Mesenchymal stem cell (in vitro differentiated cells and primary cell): Measurements from ENCODE around the gene RBMS1.

Source experiments
- DNase-seq: peaks from one replicate; pipeline ENCODE4 v3.0.0-alpha.2; 2013
- H2AFZ ChIP-seq: one replicate; pipeline ENCODE4 v1.6.1; 2013; ENCODE audit warnings: low read depth, mild to moderate bottlenecking, control low read depth, inconsistent platforms, low read length, moderate library complexity
- H2AK5ac ChIP-seq: 2 replicates; pipeline ENCODE4 v1.6.1; 2013; ENCODE audit warnings: low read length, moderate library complexity, mild to moderate bottlenecking, inconsistent platforms; ENCODE audit not compliant: severe bottlenecking
- H2BK120ac ChIP-seq: one replicate; pipeline ENCODE4 v1.6.1; 2013; ENCODE audit warnings: low read depth, mild to moderate bottlenecking, inconsistent platforms, low read length, moderate library complexity
- H2BK12ac ChIP-seq, 2 experiments: one replicate each; pipeline ENCODE4 v1.6.1; 2013; ENCODE audit warnings: inconsistent platforms in 2 of 2, low read length in 2 of 2, mild to moderate bottlenecking in 2 of 2, moderate library complexity in 2 of 2, control low read depth in 1 of 2
- H2BK15ac ChIP-seq: one replicate; pipeline ENCODE4 v1.6.1; 2013; ENCODE audit warnings: mild to moderate bottlenecking, low read depth, inconsistent platforms; ENCODE audit not compliant: poor library complexity, severe bottlenecking
- H2BK5ac ChIP-seq: 2 replicates; pipeline ENCODE4 v1.6.1; 2013; ENCODE audit warnings: low read depth, mild to moderate bottlenecking, low read length, control low read depth, inconsistent platforms; ENCODE audit not compliant: poor library complexity, severe bottlenecking
- H3K14ac ChIP-seq, 2 experiments: one replicate each; pipeline ENCODE4 v1.6.1; 2013; ENCODE audit warnings: inconsistent platforms in 2 of 2, low read length in 2 of 2, control low read depth in 1 of 2, mild to moderate bottlenecking in 1 of 2, moderate library complexity in 1 of 2
- H3K18ac ChIP-seq, 2 experiments: one replicate each; pipeline ENCODE4 v1.6.1; 2013; ENCODE audit warnings: inconsistent platforms in 2 of 2, low read length in 2 of 2, control low read depth in 1 of 2, low read depth in 1 of 2, mild to moderate bottlenecking in 1 of 2
- H3K23ac ChIP-seq, 2 experiments: one replicate each; pipeline ENCODE4 v1.6.1; 2013; ENCODE audit warnings: inconsistent platforms in 2 of 2, low read length in 2 of 2, mild to moderate bottlenecking in 2 of 2, moderate library complexity in 2 of 2, control low read depth in 1 of 2
- H3K27ac ChIP-seq: 2 replicates; pipeline ENCODE4 v1.5.1; 2013; ENCODE audit warnings: mild to moderate bottlenecking, moderate library complexity, low read length, control low read depth, inconsistent platforms; ENCODE audit not compliant: poor library complexity, severe bottlenecking
- H3K27me3 ChIP-seq, 2 experiments: 2 replicates each; pipeline versions ENCODE4 v1.6.1 to v1.7.0; 2013; ENCODE audit warnings: low read length in 2 of 2, mild to moderate bottlenecking in 2 of 2, moderate library complexity in 2 of 2, control low read depth in 1 of 2, inconsistent platforms in 1 of 2; ENCODE audit not compliant: control insufficient read depth in 1 of 2, insufficient read depth in 1 of 2
- H3K36me3 ChIP-seq, 2 experiments: 2 replicates each; pipeline versions ENCODE4 v1.6.1 to v1.7.0; 2013; ENCODE audit warnings: low read length in 2 of 2, control low read depth in 1 of 2, inconsistent platforms in 1 of 2, low read depth in 1 of 2, mild to moderate bottlenecking in 1 of 2; ENCODE audit not compliant: insufficient read depth in 2 of 2, control insufficient read depth in 1 of 2
- H3K4ac ChIP-seq, 2 experiments: one replicate each; pipeline ENCODE4 v1.6.1; 2013; ENCODE audit warnings: inconsistent platforms in 2 of 2, low read length in 2 of 2, mild to moderate bottlenecking in 2 of 2, moderate library complexity in 2 of 2, control low read depth in 1 of 2, low read depth in 1 of 2
- H3K4me1 ChIP-seq: 2 replicates; pipeline ENCODE4 v1.6.1; 2013; ENCODE audit warnings: low read depth, low read length, control low read depth; ENCODE audit not compliant: control insufficient read depth, insufficient read depth
- H3K4me2 ChIP-seq: 2 replicates; pipeline ENCODE4 v1.6.1; 2013; ENCODE audit warnings: low read length, mild to moderate bottlenecking, inconsistent platforms; ENCODE audit not compliant: poor library complexity, severe bottlenecking
- H3K4me3 ChIP-seq, 2 experiments: 2 replicates each; pipeline versions ENCODE4 v1.5.1 to v1.7.0; 2013; ENCODE audit warnings: low read length in 2 of 2, mild to moderate bottlenecking in 2 of 2, control low read depth in 1 of 2, low read depth in 1 of 2; ENCODE audit not compliant: insufficient read depth in 1 of 2
- H3K79me1 ChIP-seq: replicated peaks from 2 replicates; pipeline ENCODE4 v1.6.1; 2013; ENCODE audit warnings: mild to moderate bottlenecking, control low read depth, low read length, inconsistent platforms; ENCODE audit not compliant: poor library complexity, severe bottlenecking
- H3K9ac ChIP-seq: 2 replicates; pipeline ENCODE4 v1.7.0; 2013; ENCODE audit warnings: mild to moderate bottlenecking, low read length, moderate library complexity
- H3K9me3 ChIP-seq: 2 replicates; pipeline ENCODE4 v1.7.0; 2013; ENCODE audit warnings: mild to moderate bottlenecking, low read length; ENCODE audit not compliant: control insufficient read depth
- H4K8ac ChIP-seq: one replicate; pipeline ENCODE4 v1.6.1; 2013; ENCODE audit warnings: inconsistent platforms, mild to moderate bottlenecking, low read length, moderate library complexity
- H4K91ac ChIP-seq: one replicate; pipeline ENCODE4 v1.6.1; 2013; ENCODE audit warnings: mild to moderate bottlenecking, low read length, inconsistent platforms
- WGBS: methylation state at CpG from one replicate; pipeline ENCODE4 v1.1.7; 2013; ENCODE audit warnings: mixed read lengths; 5-methylcytosine and 5-hydroxymethylcytosine counted together

Gene RBMS1

DNA sequence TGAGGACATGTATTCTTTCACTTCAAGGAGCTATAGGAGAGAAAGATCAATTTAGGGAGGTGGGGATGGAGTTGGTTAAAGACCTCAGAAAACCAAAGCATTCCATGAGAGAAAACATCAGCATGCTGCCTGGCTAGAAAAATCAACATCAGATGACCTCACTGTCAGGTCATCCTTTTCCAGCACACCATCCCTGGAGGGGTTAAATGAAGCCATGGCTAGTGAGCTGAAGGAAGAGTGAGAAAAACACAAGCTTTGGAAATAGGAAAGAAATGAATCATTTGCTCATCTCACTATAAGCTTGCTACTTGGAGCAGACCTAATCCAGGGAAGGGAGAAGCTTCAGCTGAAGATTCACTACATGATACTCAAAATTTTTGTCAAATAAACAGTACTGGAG lies 184.0 kb downstream of the RBMS1 start:
- H3K4ac ChIP-seq, result no peak overlapping the region
- H3K18ac ChIP-seq, result no peak overlapping the region
- H3K14ac ChIP-seq, result no peak overlapping the region
- H3K27me3 ChIP-seq, result no peaks in the 10 kb centered on the region
- DNase-seq, result peak; percentile 45
- H2BK120ac ChIP-seq, result no peak overlapping the region
- peak overlapping the region; percentile 88 for H3K9ac ChIP-seq
- H3K36me3 ChIP-seq, result peaks cover 0 to 80% of the 10 kb centered on the region in 2 experiments
- H4K8ac ChIP-seq, result no peak overlapping the region
- H2BK15ac ChIP-seq, result no peak overlapping the region
- peak overlapping the region in 1 of 2 experiments; percentile 2 for H3K4me3 ChIP-seq
- peaks cover 4% of the 10 kb centered on the region for H3K4me1 ChIP-seq
- peaks cover 10% of the 10 kb centered on the region for H3K79me1 ChIP-seq
- no peak overlapping the region for H2BK5ac ChIP-seq
- peak overlapping the region; percentile 62 for H3K27ac ChIP-seq
- H3K23ac ChIP-seq, result no peak overlapping the region
- no peak overlapping the region for H3K4me2 ChIP-seq
- H2AFZ ChIP-seq, result no peak overlapping the region
- no peak overlapping the region for H4K91ac ChIP-seq
- no peak overlapping the region for H2AK5ac ChIP-seq
- H2BK12ac ChIP-seq, result no peak overlapping the region
- no peaks in the 10 kb centered on the region for H3K9me3 ChIP-seq

DNA sequence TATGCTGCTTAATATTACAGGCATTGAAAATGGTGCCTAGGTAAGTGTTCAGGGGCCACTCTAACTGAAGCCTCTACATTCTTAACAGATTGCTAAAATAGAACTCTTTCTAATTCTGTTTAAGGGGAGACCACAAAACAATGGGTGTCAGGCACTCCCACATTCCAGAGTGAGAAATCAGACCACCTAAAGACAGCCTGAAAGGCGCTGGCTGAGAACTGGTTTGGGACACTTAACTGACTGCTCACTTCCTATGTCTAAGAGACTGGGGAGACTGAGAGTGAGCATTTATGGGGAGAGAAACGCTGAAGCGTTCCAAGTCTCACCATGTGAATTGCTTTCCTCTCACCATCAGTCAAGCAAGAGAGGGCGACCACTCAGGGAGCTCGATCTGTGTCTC lies 184.7 kb downstream of the RBMS1 start:
- Histone ChIP-seq H2BK120ac (no peak overlapping the region), H3K27ac (peak overlapping the region; percentile 62), H3K4ac (no peak overlapping the region), H2AFZ (no peak overlapping the region), H3K27me3 (no peaks in the 10 kb centered on the region), H3K36me3 (peaks cover 0 to 80% of the 10 kb centered on the region in 2 experiments), H2BK12ac (no peak overlapping the region), H4K91ac (no peak overlapping the region), H3K9ac (peak overlapping the region; percentile 88), H3K9me3 (no peaks in the 10 kb centered on the region), H4K8ac (no peak overlapping the region), H3K23ac (no peak overlapping the region), H3K14ac (no peak overlapping the region), H3K4me3 (peak overlapping the region in 1 of 2 experiments; percentile 2), H3K18ac (no peak overlapping the region), H3K4me1 (peaks cover 4% of the 10 kb centered on the region), H3K4me2 (no peak overlapping the region), H3K79me1 (peaks cover 10% of the 10 kb centered on the region), H2BK5ac (no peak overlapping the region), H2BK15ac (no peak overlapping the region), H2AK5ac (no peak overlapping the region)
- peak; percentile 46 for DNase-seq
- 63% methylated on average over 5 of the region's 5 CpGs for WGBS

DNA sequence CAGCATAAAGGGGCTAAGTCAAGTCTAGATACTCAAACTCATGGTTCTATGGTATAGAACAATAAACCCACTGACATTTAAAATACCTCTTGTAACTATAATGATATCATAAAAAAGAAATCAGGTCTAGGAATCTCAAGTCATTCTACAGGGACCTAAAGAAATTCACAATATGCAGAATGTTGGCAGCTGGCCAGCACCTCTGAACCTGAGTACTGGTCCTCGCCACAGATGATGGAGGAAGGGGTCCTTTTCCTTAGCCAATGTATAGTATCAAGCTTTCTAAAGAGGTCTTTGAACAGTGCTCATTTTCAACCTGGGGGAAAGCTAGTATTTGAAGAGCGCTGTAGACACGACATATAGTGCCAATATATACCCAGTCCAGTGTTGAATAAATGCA lies 185.1 kb downstream of the RBMS1 start:
- Histone ChIP-seq H3K4me3 (no peak overlapping the region), H4K8ac (no peak overlapping the region), H3K14ac (no peak overlapping the region), H2BK15ac (no peak overlapping the region), H3K4ac (no peak overlapping the region), H3K4me1 (peaks cover 4% of the 10 kb centered on the region), H3K79me1 (peaks cover 12% of the 10 kb centered on the region), H2BK120ac (no peak overlapping the region), H3K27me3 (no peaks in the 10 kb centered on the region), H2AFZ (no peak overlapping the region), H2BK5ac (no peak overlapping the region), H3K18ac (no peak overlapping the region), H3K23ac (no peak overlapping the region), H3K9me3 (no peaks in the 10 kb centered on the region), H2BK12ac (no peak overlapping the region), H2AK5ac (no peak overlapping the region), H3K27ac (peak overlapping the region; percentile 42), H3K4me2 (no peak overlapping the region), H3K9ac (peak overlapping the region; percentile 88), H3K36me3 (peaks cover 0 to 82% of the 10 kb centered on the region in 2 experiments), H4K91ac (no peak overlapping the region)
- 92% methylated on average over 3 of the region's 3 CpGs for WGBS
- DNase-seq, result no peak

DNA sequence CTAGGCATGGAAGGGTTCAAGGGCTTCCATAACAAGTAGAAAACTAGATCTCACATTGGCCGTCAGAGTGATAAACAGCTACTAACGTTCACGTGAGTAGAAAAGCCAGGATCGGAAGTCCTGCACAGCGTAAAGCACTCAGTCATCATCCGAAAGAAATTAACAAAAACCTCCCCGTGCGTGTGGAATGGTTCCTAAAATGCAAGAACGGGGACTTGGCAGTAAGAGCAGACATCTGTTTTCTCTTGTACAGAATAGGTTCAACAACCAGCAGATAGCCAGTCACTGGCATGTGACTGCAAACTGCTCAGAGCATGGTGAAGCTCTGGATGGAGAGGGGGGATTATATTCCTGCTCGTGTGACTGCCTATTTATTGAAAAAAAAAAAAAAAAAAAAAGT lies 186.6 kb downstream of the RBMS1 start:
- Histone ChIP-seq H3K4me1 (peaks cover 4% of the 10 kb centered on the region), H3K14ac (no peak overlapping the region), H2AK5ac (no peak overlapping the region), H2BK12ac (no peak overlapping the region), H3K27me3 (no peaks in the 10 kb centered on the region), H3K4me2 (no peak overlapping the region), H3K36me3 (peaks cover 6 to 82% of the 10 kb centered on the region in 2 experiments), H3K4me3 (no peak overlapping the region), H3K79me1 (peaks cover 12% of the 10 kb centered on the region), H4K91ac (no peak overlapping the region), H3K9me3 (no peaks in the 10 kb centered on the region), H2BK5ac (no peak overlapping the region), H3K23ac (no peak overlapping the region), H3K27ac (no peak overlapping the region), H3K18ac (no peak overlapping the region), H4K8ac (no peak overlapping the region), H2BK120ac (no peak overlapping the region), H3K4ac (no peak overlapping the region), H2BK15ac (no peak overlapping the region), H2AFZ (no peak overlapping the region), H3K9ac (peak overlapping the region; percentile 88)
- peak; percentile 69 for DNase-seq
- WGBS, result 92% methylated on average over 9 of the region's 10 CpGs
